ENCODE measurements around the gene ZNF500. TPM values are rescaled to one million over a fixed set of nuclear protein-coding genes. Genes with fewer than 3 reads are reported as not detected.

Gene ZNF500
- total RNA-seq, 1 experiment from 2014 or later = 18.3 TPM

DNA sequence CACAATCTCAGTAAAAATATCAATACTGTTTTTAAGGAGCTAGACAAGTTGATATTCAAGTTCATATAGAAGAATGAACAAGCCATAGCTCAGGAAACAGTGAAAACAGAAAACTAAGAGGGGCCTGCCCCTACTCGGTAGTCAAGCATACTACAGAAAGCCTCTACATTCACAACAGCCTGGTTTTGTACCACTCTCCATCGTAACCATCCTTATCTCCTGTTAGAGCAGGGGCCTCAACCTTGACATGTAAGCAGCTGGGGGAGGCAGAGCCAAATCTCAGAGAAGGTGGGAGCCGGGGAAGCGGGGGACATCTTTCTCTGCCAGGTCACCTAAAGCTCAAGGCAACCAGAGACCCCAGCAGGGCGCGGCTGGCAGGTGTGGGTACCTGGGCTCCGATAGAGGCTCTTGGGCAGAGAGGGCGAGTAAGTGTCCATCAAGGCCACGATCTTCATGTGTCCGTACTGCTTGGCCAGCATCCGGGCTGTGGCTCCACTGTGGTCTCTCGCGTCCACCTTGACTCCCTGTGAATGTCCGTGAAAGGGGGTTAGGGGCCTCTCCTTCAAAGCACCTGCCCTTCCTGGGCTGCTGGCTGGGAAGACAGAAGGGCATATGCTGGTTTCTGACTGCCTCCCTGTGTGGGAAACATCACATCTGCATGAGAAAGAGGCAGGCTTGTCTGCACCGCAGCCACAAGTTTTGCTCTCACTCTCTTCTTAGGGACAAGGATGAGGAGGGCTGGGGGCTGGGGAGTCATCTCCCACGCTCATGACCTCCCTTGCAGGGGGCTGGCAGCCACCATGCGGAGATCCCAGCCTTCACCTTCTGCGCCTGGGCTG is 53.1 kb downstream of the ZNF500 start:
- Histone ChIP-seq H4K20me1 (ENCODE audit: control insufficient read depth, insufficient read depth, insufficient read length) (no peaks in the 10 kb centered on the region), H3K9me3 (ENCODE audit: control insufficient read depth, low read depth, low read length) (no peaks in the 10 kb centered on the region), H2BK120ac (ENCODE audit: low read depth, low read length, poor library complexity, severe bottlenecking) (no peak overlapping the region), H2AFZ (ENCODE audit: low read length) (no peak overlapping the region), H3T11ph (ENCODE audit: low read length) (no peak overlapping the region), H3K18ac (ENCODE audit: insufficient read length, low read depth, low read length) (no peak overlapping the region), H3K4me1 (ENCODE audit: insufficient read depth, low read length) (peaks cover under 1% of the 10 kb centered on the region; the same call in 1 of the 2 replicates), H3K14ac (ENCODE audit: insufficient read depth, low read length) (no peak overlapping the region), H2BK15ac (ENCODE audit: low read depth, low read length) (no peak overlapping the region), H4K8ac (replicated peaks; ENCODE audit: insufficient read length, low read depth, low read length) (no peak overlapping the region), H3K4ac (ENCODE audit: low read depth, low read length) (no peak overlapping the region), H2BK5ac (ENCODE audit: insufficient read length, low read length) (no peak overlapping the region), H3K56ac (ENCODE audit: insufficient read length, low read depth, low read length) (no peak overlapping the region), H3K79me1 (ENCODE audit: insufficient read depth, low read depth, low read length, poor library complexity, severe bottlenecking) (no peaks in the 10 kb centered on the region), H3K27ac (ENCODE audit: insufficient read length, low read depth, low read length) (no peak overlapping the region), H3K4me2 (ENCODE audit: insufficient read depth, insufficient read length, low read length) (peak overlapping the region; percentile 5), H4K5ac (ENCODE audit: insufficient read length, low read depth, low read length) (no peak overlapping the region), H3K27me3 (ENCODE audit: insufficient read depth, low read length) (no peaks in the 10 kb centered on the region), H3K79me2 (ENCODE audit: insufficient read depth, low read length) (no peaks in the 10 kb centered on the region), H2BK20ac (ENCODE audit: low read depth, low read length, poor library complexity, severe bottlenecking) (no peak overlapping the region), H3K23me2 (ENCODE audit: insufficient read length, low read depth, low read length, poor library complexity, severe bottlenecking) (no peaks in the 10 kb centered on the region), H3K9ac (ENCODE audit: extremely low read depth, insufficient read length, low read length) (no peak overlapping the region), H3K23ac (ENCODE audit: insufficient read length, low read depth, low read length) (no peak overlapping the region), H4K91ac (ENCODE audit: insufficient read length, low read depth, low read length) (no peak overlapping the region), H2AK5ac (ENCODE audit: insufficient read length, low read length) (no peak overlapping the region), H2BK12ac (ENCODE audit: insufficient read length, low read depth, low read length) (no peak overlapping the region)
- H3K4me3 Mint-ChIP-seq = peak overlapping the region in 1 of 2 experiments; percentile 47; a peak in 2 of 5 replicates
- peak overlapping the region; percentile 79 to 96 (median 92) for H3K27ac Mint-ChIP-seq
- peaks cover 18 to 27% of the 10 kb centered on the region in 2 experiments for H3K4me1 Mint-ChIP-seq
- H3K36me3 Mint-ChIP-seq (ENCODE audit: insufficient read depth in 1 of 3, low read depth in 3 of 3) = peaks cover 13 to 60% (median 44%) of the 10 kb centered on the region in 3 experiments
- H3K27me3 Mint-ChIP-seq (ENCODE audit: low read depth) = no peaks in the 10 kb centered on the region
- TF ChIP-seq CTCF (conservative IDR thresholded peaks at IDR 0.05) = no peak
- peak; percentile 54 for DNase-seq
- no peaks in the 10 kb centered on the region for H3K9me3 Mint-ChIP-seq
- no CpG with 5 or more reads among the region's 18 CpGs for WGBS (ENCODE audit: extremely low coverage, insufficient read length, low lambda C conversion rate)

All from H9 (cell line).